ENCODE results near the gene ISM2. TPM values are rescaled to one million over a fixed set of nuclear protein-coding genes. Genes with fewer than 3 reads are reported as not detected.
A peak's percentile ranks its signal among the peaks of the same experiment; 100 is the strongest.

ISM2 gene
- total RNA-seq, 1 donor from 2014 or later: 0.46 TPM

- Mint-ChIP-seq H3K36me3 (peaks cover 32% of the 10 kb centered on the region), H3K4me3 (no peak overlapping the region), H3K4me1 (ENCODE audit: unreplicated experiment) (peaks cover 11% of the 10 kb centered on the region), H3K27ac (no peak overlapping the region), H3K9me3 (no peaks in the 10 kb centered on the region), H3K27me3 (peaks cover 3% of the 10 kb centered on the region)
- TF ChIP-seq CTCF (conservative IDR thresholded peaks at IDR 0.05): no peak
- no peak for DNase-seq (ENCODE audit: extremely low spot score, unreplicated experiment)
Observed at GRCh38 chr14:77469067-77469505, 29.5 kb downstream of the ISM2 start.

GRCh38 chr14:77467801-77468200 is 30.8 kb downstream of the ISM2 start:
- Mint-ChIP-seq H3K27me3 (no peaks in the 10 kb centered on the region), H3K4me3 (no peak overlapping the region), H3K27ac (no peak overlapping the region), H3K4me1 (ENCODE audit: unreplicated experiment) (peaks cover 8% of the 10 kb centered on the region), H3K9me3 (no peaks in the 10 kb centered on the region), H3K36me3 (peaks cover 37% of the 10 kb centered on the region)
- no peak for DNase-seq (ENCODE audit: extremely low spot score, unreplicated experiment)
- no peak for TF ChIP-seq CTCF (conservative IDR thresholded peaks at IDR 0.05)

- Mint-ChIP-seq H3K36me3 (peaks cover 35% of the 10 kb centered on the region), H3K27ac (peak overlapping the region; percentile 100), H3K27me3 (no peaks in the 10 kb centered on the region), H3K4me3 (peak overlapping the region; percentile 100), H3K9me3 (no peaks in the 10 kb centered on the region), H3K4me1 (ENCODE audit: unreplicated experiment) (peaks cover 14% of the 10 kb centered on the region)
- no peak for DNase-seq (ENCODE audit: extremely low spot score, unreplicated experiment)
- peak; percentile 76 for TF ChIP-seq CTCF (conservative IDR thresholded peaks at IDR 0.05)
Observed at GRCh38 chr14:77459072-77459723, 39.4 kb downstream of the ISM2 start.

GRCh38 chr14:77458249-77458950 is 40.2 kb downstream of the ISM2 start:
- peaks cover 14% of the 10 kb centered on the region for H3K4me1 Mint-ChIP-seq (ENCODE audit: unreplicated experiment)
- peak overlapping the region; percentile 100 for H3K4me3 Mint-ChIP-seq
- H3K36me3 Mint-ChIP-seq: peaks cover 30% of the 10 kb centered on the region
- no peak for DNase-seq (ENCODE audit: extremely low spot score, unreplicated experiment)
- TF ChIP-seq CTCF (conservative IDR thresholded peaks at IDR 0.05): no peak
- no peaks in the 10 kb centered on the region for H3K27me3 Mint-ChIP-seq
- peak overlapping the region; percentile 100 for H3K27ac Mint-ChIP-seq
- no peaks in the 10 kb centered on the region for H3K9me3 Mint-ChIP-seq

GRCh38 chr14:77457522-77458248 is 40.9 kb downstream of the ISM2 start, which contains the start of the genes AHSA1 and VIPAS39:
TSS of gene AHSA1 (plus strand) at chr14:77458093. CDS start at chr14:77458190, 97 bp downstream.
TSS of gene VIPAS39 (minus strand) at chr14:77457601. CDS start at chr14:77454102, 3,499 bp downstream.
- Mint-ChIP-seq H3K4me1 (ENCODE audit: unreplicated experiment) (peaks cover 14% of the 10 kb centered on the region), H3K36me3 (peaks cover 37% of the 10 kb centered on the region), H3K27ac (peak within 1 kb of the TSS; percentile 100), H3K9me3 (no peaks in the 10 kb centered on the region), H3K4me3 (peak within 1 kb of the TSS; percentile 100), H3K27me3 (no peaks in the 10 kb centered on the region)
- TF ChIP-seq CTCF (conservative IDR thresholded peaks at IDR 0.05): peak; percentile 27
- peak; percentile 92 for DNase-seq (ENCODE audit: extremely low spot score, unreplicated experiment)
